ENCODE measurements around the gene DCK. TPM values are rescaled to one million over a fixed set of nuclear protein-coding genes. Genes with fewer than 3 reads are reported as not detected.

DCK gene
- 6.8 and 7.1 TPM in 2 replicates for polyA plus RNA-seq (2013)

DNA sequence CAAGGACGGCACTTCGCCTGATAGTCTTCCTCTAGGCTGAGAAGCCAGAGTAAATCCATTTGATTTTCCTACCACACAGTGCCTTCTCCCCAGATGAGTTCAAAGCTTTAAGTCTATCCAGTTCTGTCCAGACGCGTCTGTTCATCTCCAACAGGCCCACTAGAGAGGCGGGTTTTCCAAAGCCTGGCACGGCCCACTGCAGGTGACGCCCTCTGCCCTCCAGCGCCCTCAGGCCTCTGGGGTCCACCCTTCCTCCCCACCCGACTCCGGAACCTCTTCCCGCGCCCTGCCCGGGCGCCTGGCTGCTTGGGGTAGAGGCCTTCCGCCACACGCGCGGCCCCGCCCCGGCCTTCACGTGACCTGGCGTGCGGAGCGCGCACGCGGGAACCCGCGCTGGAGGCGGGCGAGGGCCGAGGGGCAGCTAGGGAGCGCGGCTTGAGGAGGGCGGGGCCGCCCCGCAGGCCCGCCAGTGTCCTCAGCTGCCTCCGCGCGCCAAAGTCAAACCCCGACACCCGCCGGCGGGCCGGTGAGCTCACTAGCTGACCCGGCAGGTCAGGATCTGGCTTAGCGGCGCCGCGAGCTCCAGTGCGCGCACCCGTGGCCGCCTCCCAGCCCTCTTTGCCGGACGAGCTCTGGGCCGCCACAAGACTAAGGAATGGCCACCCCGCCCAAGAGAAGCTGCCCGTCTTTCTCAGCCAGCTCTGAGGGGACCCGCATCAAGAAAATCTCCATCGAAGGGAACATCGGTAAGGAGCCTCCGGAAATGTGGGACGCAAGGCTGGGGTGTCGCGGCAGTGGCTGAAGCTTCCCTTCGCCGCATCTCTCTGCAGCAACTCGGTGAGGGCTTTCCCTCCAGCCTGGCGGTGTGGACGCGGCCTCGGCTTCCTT is at the start of gene DCK:
TSS of gene DCK (plus strand) at position 469 of the 888 bp plus-strand sequence. CDS start at position 656, 187 bp downstream.
- H3K18ac ChIP-seq (ENCODE audit: low read length), result peak within 1 kb of the TSS; percentile 64
- H2AK5ac ChIP-seq (ENCODE audit: low read length), result peak within 1 kb of the TSS; percentile 79
- H3K23ac ChIP-seq (ENCODE audit: low read length), result no peak within 1 kb of the TSS
- peak within 1 kb of the TSS; percentile 67 for H3K27ac ChIP-seq (ENCODE audit: low read depth, low read length)
- no peaks in the 10 kb centered on the region for H3K27me3 ChIP-seq (ENCODE audit: insufficient read depth, low read length)
- peak; percentile 91 to 95 for DNase-seq
- H3K14ac ChIP-seq (ENCODE audit: low read length), result peak within 1 kb of the TSS; percentile 94
- peak within 1 kb of the TSS; percentile 77 for H4K91ac ChIP-seq (ENCODE audit: low read depth, low read length)
- peak within 1 kb of the TSS; percentile 5 for H2BK12ac ChIP-seq (ENCODE audit: low read length)
- peaks cover 0 to 4% of the 10 kb centered on the region in 2 experiments for H3K4me1 ChIP-seq (ENCODE audit: control insufficient read depth in 1 of 2, insufficient read depth in 2 of 2, low read length in 2 of 2)
- peak within 1 kb of the TSS; percentile 63 for H3K4me2 ChIP-seq (ENCODE audit: low read length)
- H3K9ac ChIP-seq (ENCODE audit: low read length), result peak within 1 kb of the TSS; percentile 77
- peak within 1 kb of the TSS; percentile 53 for H2BK120ac ChIP-seq (ENCODE audit: insufficient read depth, low read length, poor library complexity)
- WGBS (ENCODE audit: extremely low coverage, insufficient coverage, insufficient read length), result no CpG with 5 or more reads among the region's 74 CpGs
- peaks cover 9% of the 10 kb centered on the region for H3K79me1 ChIP-seq (ENCODE audit: low read length)
- peak within 1 kb of the TSS; percentile 83 for H4K8ac ChIP-seq (ENCODE audit: low read depth, low read length)
- peak within 1 kb of the TSS; percentile 88 for H4K12ac ChIP-seq (ENCODE audit: low read depth, low read length)
- H2AFZ ChIP-seq (ENCODE audit: insufficient read depth, low read length, poor library complexity), result peak within 1 kb of the TSS; percentile 77
- no peaks in the 10 kb centered on the region for H3K9me3 ChIP-seq (ENCODE audit: insufficient read depth, low read depth, low read length)
- H3K36me3 ChIP-seq (ENCODE audit: control insufficient read depth in 1 of 2, insufficient read depth in 2 of 2, low read length in 2 of 2), result peaks cover 0 to under 1% of the 10 kb centered on the region in 2 experiments
- peak within 1 kb of the TSS; percentile 37 for H2BK5ac ChIP-seq (ENCODE audit: low read depth, low read length, poor library complexity)
- H3K79me2 ChIP-seq (ENCODE audit: control insufficient read depth, insufficient read depth, low read length, poor library complexity), result peaks cover 5% of the 10 kb centered on the region
- H3K4me3 ChIP-seq (ENCODE audit: low read depth, low read length), result peak within 1 kb of the TSS; percentile 89
- peak within 1 kb of the TSS; percentile 42 for H3K4ac ChIP-seq (ENCODE audit: low read depth, low read length)

DNA sequence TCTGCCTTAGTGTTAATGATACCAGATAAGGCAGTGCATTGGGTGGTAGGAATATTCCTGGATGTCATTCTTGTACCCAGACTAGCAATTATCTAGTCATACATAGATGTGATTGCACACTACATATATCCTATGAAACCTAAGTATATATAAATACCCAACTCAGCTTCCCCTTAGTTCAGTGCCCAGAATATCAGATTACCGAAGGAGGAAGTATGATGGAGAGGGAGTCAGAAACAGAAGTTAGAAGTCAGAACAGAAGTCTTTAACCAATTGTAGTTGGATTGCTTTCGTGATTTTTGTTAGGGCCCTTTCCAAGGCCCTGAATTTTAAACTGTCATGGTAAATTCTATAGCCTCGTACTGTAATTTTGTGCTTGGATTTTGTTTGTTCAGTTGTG is 48.4 kb upstream of the DCK start:
- no peak overlapping the region for H3K23ac ChIP-seq (ENCODE audit: low read length)
- H4K12ac ChIP-seq (ENCODE audit: low read depth, low read length), result no peak overlapping the region
- no peak overlapping the region for H3K4ac ChIP-seq (ENCODE audit: low read depth, low read length)
- no peak overlapping the region for H2BK120ac ChIP-seq (ENCODE audit: insufficient read depth, low read length, poor library complexity)
- H3K9me3 ChIP-seq (ENCODE audit: insufficient read depth, low read depth, low read length), result no peaks in the 10 kb centered on the region
- no peak overlapping the region for H2BK12ac ChIP-seq (ENCODE audit: low read length)
- H3K18ac ChIP-seq (ENCODE audit: low read length), result no peak overlapping the region
- no peaks in the 10 kb centered on the region for H3K79me1 ChIP-seq (ENCODE audit: low read length)
- H3K4me3 ChIP-seq (ENCODE audit: low read depth, low read length), result no peak overlapping the region
- H3K27me3 ChIP-seq (ENCODE audit: insufficient read depth, low read length), result no peaks in the 10 kb centered on the region
- no peak overlapping the region for H4K8ac ChIP-seq (ENCODE audit: low read depth, low read length)
- no peak overlapping the region for H2AK5ac ChIP-seq (ENCODE audit: low read length)
- no peak overlapping the region for H3K9ac ChIP-seq (ENCODE audit: low read length)
- H3K27ac ChIP-seq (ENCODE audit: low read depth, low read length), result no peak overlapping the region
- no peaks in the 10 kb centered on the region for H3K4me1 ChIP-seq (ENCODE audit: control insufficient read depth in 1 of 2, insufficient read depth in 2 of 2, low read length in 2 of 2)
- no peak overlapping the region for H4K91ac ChIP-seq (ENCODE audit: low read depth, low read length)
- H3K79me2 ChIP-seq (ENCODE audit: control insufficient read depth, insufficient read depth, low read length, poor library complexity), result no peaks in the 10 kb centered on the region
- H2AFZ ChIP-seq (ENCODE audit: insufficient read depth, low read length, poor library complexity), result no peak overlapping the region
- no peak for DNase-seq
- no peaks in the 10 kb centered on the region for H3K36me3 ChIP-seq (ENCODE audit: control insufficient read depth in 1 of 2, insufficient read depth in 2 of 2, low read length in 2 of 2)
- no peak overlapping the region for H2BK5ac ChIP-seq (ENCODE audit: low read depth, low read length, poor library complexity)
- no peak overlapping the region for H3K14ac ChIP-seq (ENCODE audit: low read length)
- no peak overlapping the region for H3K4me2 ChIP-seq (ENCODE audit: low read length)
- no CpG with 5 or more reads among the region's 3 CpGs for WGBS (ENCODE audit: extremely low coverage, insufficient coverage, insufficient read length)

- no peak overlapping the region for H2BK12ac ChIP-seq (ENCODE audit: low read length)
- H3K4me2 ChIP-seq (ENCODE audit: low read length), result no peak overlapping the region
- no peak overlapping the region for H3K4me3 ChIP-seq (ENCODE audit: low read depth, low read length)
- H3K9me3 ChIP-seq (ENCODE audit: insufficient read depth, low read depth, low read length), result no peaks in the 10 kb centered on the region
- H3K27me3 ChIP-seq (ENCODE audit: insufficient read depth, low read length), result no peaks in the 10 kb centered on the region
- H3K36me3 ChIP-seq (ENCODE audit: control insufficient read depth in 1 of 2, insufficient read depth in 2 of 2, low read length in 2 of 2), result no peaks in the 10 kb centered on the region
- no peak overlapping the region for H4K91ac ChIP-seq (ENCODE audit: low read depth, low read length)
- no CpG with 5 or more reads among the region's 3 CpGs for WGBS (ENCODE audit: extremely low coverage, insufficient coverage, insufficient read length)
- no peak overlapping the region for H3K9ac ChIP-seq (ENCODE audit: low read length)
- no peak for DNase-seq
- no peaks in the 10 kb centered on the region for H3K79me2 ChIP-seq (ENCODE audit: control insufficient read depth, insufficient read depth, low read length, poor library complexity)
- H4K8ac ChIP-seq (ENCODE audit: low read depth, low read length), result no peak overlapping the region
- H3K79me1 ChIP-seq (ENCODE audit: low read length), result no peaks in the 10 kb centered on the region
- H3K4ac ChIP-seq (ENCODE audit: low read depth, low read length), result no peak overlapping the region
- H2AFZ ChIP-seq (ENCODE audit: insufficient read depth, low read length, poor library complexity), result no peak overlapping the region
- no peak overlapping the region for H2BK120ac ChIP-seq (ENCODE audit: insufficient read depth, low read length, poor library complexity)
- no peaks in the 10 kb centered on the region for H3K4me1 ChIP-seq (ENCODE audit: control insufficient read depth in 1 of 2, insufficient read depth in 2 of 2, low read length in 2 of 2)
- no peak overlapping the region for H3K18ac ChIP-seq (ENCODE audit: low read length)
- no peak overlapping the region for H4K12ac ChIP-seq (ENCODE audit: low read depth, low read length)
- no peak overlapping the region for H2AK5ac ChIP-seq (ENCODE audit: low read length)
- no peak overlapping the region for H3K14ac ChIP-seq (ENCODE audit: low read length)
- no peak overlapping the region for H3K27ac ChIP-seq (ENCODE audit: low read depth, low read length)
- no peak overlapping the region for H2BK5ac ChIP-seq (ENCODE audit: low read depth, low read length, poor library complexity)
- no peak overlapping the region for H3K23ac ChIP-seq (ENCODE audit: low read length)
These were observed 47.9 kb upstream of the DCK start for GRCh38 chr4:70945452-70946055.

DNA sequence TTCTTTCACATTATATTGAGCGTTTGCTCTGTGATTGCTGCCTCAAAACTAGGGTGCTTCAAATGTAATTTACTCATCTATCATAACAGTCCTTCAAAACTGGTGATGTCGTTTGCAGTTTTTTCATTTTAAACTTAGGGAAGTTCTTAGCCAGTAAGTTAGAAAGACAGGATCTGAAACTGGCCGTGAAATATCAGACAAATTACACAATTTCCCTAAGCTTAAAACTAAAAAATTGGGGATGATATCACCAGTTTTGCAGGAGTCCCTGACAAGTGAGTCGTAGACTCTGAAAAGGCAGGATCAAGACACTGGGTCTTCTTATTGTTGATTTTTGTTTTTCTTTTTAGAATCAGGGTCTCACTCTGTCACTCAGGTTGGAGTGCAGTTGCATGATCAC is 46.5 kb upstream of the DCK start:
- no peaks in the 10 kb centered on the region for H3K79me1 ChIP-seq (ENCODE audit: low read length)
- no peaks in the 10 kb centered on the region for H3K4me1 ChIP-seq (ENCODE audit: control insufficient read depth in 1 of 2, insufficient read depth in 2 of 2, low read length in 2 of 2)
- no peak overlapping the region for H3K4me3 ChIP-seq (ENCODE audit: low read depth, low read length)
- H3K4ac ChIP-seq (ENCODE audit: low read depth, low read length), result no peak overlapping the region
- no peak overlapping the region for H4K91ac ChIP-seq (ENCODE audit: low read depth, low read length)
- no peak overlapping the region for H4K12ac ChIP-seq (ENCODE audit: low read depth, low read length)
- H2AK5ac ChIP-seq (ENCODE audit: low read length), result no peak overlapping the region
- no peaks in the 10 kb centered on the region for H3K79me2 ChIP-seq (ENCODE audit: control insufficient read depth, insufficient read depth, low read length, poor library complexity)
- DNase-seq, result peak in 1 of 2 donors; percentile 13
- H3K9ac ChIP-seq (ENCODE audit: low read length), result no peak overlapping the region
- no peak overlapping the region for H3K27ac ChIP-seq (ENCODE audit: low read depth, low read length)
- no peak overlapping the region for H3K4me2 ChIP-seq (ENCODE audit: low read length)
- WGBS (ENCODE audit: extremely low coverage, insufficient coverage, insufficient read length), result no CpG with 5 or more reads among the region's 4 CpGs
- H3K23ac ChIP-seq (ENCODE audit: low read length), result no peak overlapping the region
- no peak overlapping the region for H3K18ac ChIP-seq (ENCODE audit: low read length)
- H2BK12ac ChIP-seq (ENCODE audit: low read length), result no peak overlapping the region
- H2BK120ac ChIP-seq (ENCODE audit: insufficient read depth, low read length, poor library complexity), result no peak overlapping the region
- H3K36me3 ChIP-seq (ENCODE audit: control insufficient read depth in 1 of 2, insufficient read depth in 2 of 2, low read length in 2 of 2), result no peaks in the 10 kb centered on the region
- H3K14ac ChIP-seq (ENCODE audit: low read length), result no peak overlapping the region
- H4K8ac ChIP-seq (ENCODE audit: low read depth, low read length), result no peak overlapping the region
- no peak overlapping the region for H2BK5ac ChIP-seq (ENCODE audit: low read depth, low read length, poor library complexity)
- H2AFZ ChIP-seq (ENCODE audit: insufficient read depth, low read length, poor library complexity), result no peak overlapping the region
- no peaks in the 10 kb centered on the region for H3K27me3 ChIP-seq (ENCODE audit: insufficient read depth, low read length)
- no peaks in the 10 kb centered on the region for H3K9me3 ChIP-seq (ENCODE audit: insufficient read depth, low read depth, low read length)
